ENCODE measurements around the gene POLE. TPM values are rescaled to one million over a fixed set of nuclear protein-coding genes. Genes with fewer than 3 reads are reported as not detected.

Gene POLE
- total RNA-seq, 1 experiment from 2014 or later: 147 TPM

DNA sequence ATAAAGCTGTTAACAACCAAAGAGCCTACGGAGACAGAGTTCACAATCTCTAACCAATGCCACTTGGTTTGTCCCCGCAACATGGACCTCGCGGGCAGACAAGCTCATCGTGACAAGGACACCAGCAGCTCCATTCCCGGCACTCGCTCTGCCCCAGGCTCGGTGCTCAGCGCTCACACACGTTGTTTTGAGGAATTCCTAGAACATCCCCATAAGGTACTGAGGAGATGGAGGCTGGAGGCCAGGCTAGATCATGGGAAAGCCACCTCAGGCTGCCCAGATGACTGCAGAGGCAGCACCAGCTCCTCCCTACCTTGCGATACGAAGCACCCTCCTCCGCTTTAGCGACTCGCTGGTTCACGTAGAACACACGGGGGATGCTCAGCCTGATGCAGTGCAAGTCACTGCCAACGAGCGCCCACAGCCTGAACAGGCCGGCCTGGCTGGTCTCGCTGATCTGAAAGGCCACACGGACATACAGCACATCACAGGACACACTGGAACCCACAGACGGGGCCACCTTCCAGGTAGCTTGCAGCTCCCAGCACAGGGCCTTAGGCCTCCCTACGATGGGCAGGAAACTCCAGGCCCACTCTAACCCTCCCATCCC, 38.4 kb downstream of the POLE start:
- Histone ChIP-seq H3K9me3 (ENCODE audit: control insufficient read depth, low read depth, low read length) (no peaks in the 10 kb centered on the region), H3K4me1 (ENCODE audit: insufficient read depth, low read length) (no peaks in the 10 kb centered on the region), H3K27me3 (ENCODE audit: insufficient read depth, low read length) (no peaks in the 10 kb centered on the region), H2BK120ac (ENCODE audit: low read depth, low read length, poor library complexity, severe bottlenecking) (no peak overlapping the region), H3K4me2 (ENCODE audit: insufficient read depth, insufficient read length, low read length) (no peak overlapping the region), H4K8ac (replicated peaks; ENCODE audit: insufficient read length, low read depth, low read length) (no peak overlapping the region), H3K14ac (ENCODE audit: insufficient read depth, low read length) (no peak overlapping the region), H2AFZ (ENCODE audit: low read length) (no peak overlapping the region), H3K56ac (ENCODE audit: insufficient read length, low read depth, low read length) (no peak overlapping the region), H2AK5ac (ENCODE audit: insufficient read length, low read length) (no peak overlapping the region), H3K79me2 (ENCODE audit: insufficient read depth, low read length) (peaks cover 2% of the 10 kb centered on the region; the same call in 1 of the 2 replicates), H2BK15ac (ENCODE audit: low read depth, low read length) (no peak overlapping the region), H3K9ac (ENCODE audit: extremely low read depth, insufficient read length, low read length) (no peak overlapping the region), H4K5ac (ENCODE audit: insufficient read length, low read depth, low read length) (no peak overlapping the region), H3K79me1 (ENCODE audit: insufficient read depth, low read depth, low read length, poor library complexity, severe bottlenecking) (no peaks in the 10 kb centered on the region), H2BK5ac (ENCODE audit: insufficient read length, low read length) (no peak overlapping the region), H3K4ac (ENCODE audit: low read depth, low read length) (no peak overlapping the region), H3T11ph (ENCODE audit: low read length) (no peak overlapping the region), H4K20me1 (ENCODE audit: control insufficient read depth, insufficient read depth, insufficient read length) (no peaks in the 10 kb centered on the region), H2BK20ac (ENCODE audit: low read depth, low read length, poor library complexity, severe bottlenecking) (no peak overlapping the region), H3K27ac (ENCODE audit: insufficient read length, low read depth, low read length) (no peak overlapping the region), H3K23ac (ENCODE audit: insufficient read length, low read depth, low read length) (no peak overlapping the region), H3K23me2 (ENCODE audit: insufficient read length, low read depth, low read length, poor library complexity, severe bottlenecking) (no peaks in the 10 kb centered on the region), H3K18ac (ENCODE audit: insufficient read length, low read depth, low read length) (no peak overlapping the region), H2BK12ac (ENCODE audit: insufficient read length, low read depth, low read length) (no peak overlapping the region), H4K91ac (ENCODE audit: insufficient read length, low read depth, low read length) (no peak overlapping the region)
- H3K4me3 Mint-ChIP-seq: no peak overlapping the region
- no peak for DNase-seq
- no peaks in the 10 kb centered on the region for H3K4me1 Mint-ChIP-seq
- peak overlapping the region in 1 of 3 experiments; percentile 34; a peak in 1 of 7 replicates for H3K27ac Mint-ChIP-seq
- peaks cover 34 to 86% (median 69%) of the 10 kb centered on the region in 3 experiments for H3K36me3 Mint-ChIP-seq (ENCODE audit: insufficient read depth in 1 of 3, low read depth in 3 of 3)
- no peak for TF ChIP-seq CTCF (conservative IDR thresholded peaks at IDR 0.05)
- H3K9me3 Mint-ChIP-seq: no peaks in the 10 kb centered on the region
- H3K27me3 Mint-ChIP-seq (ENCODE audit: low read depth): no peaks in the 10 kb centered on the region
- no CpG with 5 or more reads among the region's 24 CpGs for WGBS (ENCODE audit: extremely low coverage, insufficient read length, low lambda C conversion rate)

All from H9 (cell line).